ENCODE measurements around the gene EXOSC1.

The EXOSC1 gene

GRCh38 chr10:97466755-97467154 lies 20.9 kb upstream of the EXOSC1 start:
- Histone ChIP-seq H3K4me2 (ENCODE audit: low read length) (no peak overlapping the region), H2AFZ (no peak overlapping the region), H3K4me3 (ENCODE audit: low read depth, low read length) (no peak overlapping the region), H3K36me3 (ENCODE audit: control insufficient read depth, insufficient read depth, low read length) (no peaks in the 10 kb centered on the region), H3K9ac (no peak overlapping the region), H3K9me3 (ENCODE audit: control insufficient read depth, low read length) (no peaks in the 10 kb centered on the region), H3K4me1 (no peaks in the 10 kb centered on the region), H3K27ac (no peak overlapping the region), H3K79me2 (no peaks in the 10 kb centered on the region), H3K27me3 (ENCODE audit: control insufficient read depth, insufficient read depth, low read length) (no peaks in the 10 kb centered on the region)
- no peak for TF ChIP-seq CTCF (IDR thresholded peaks at IDR 0.05)

GRCh38 chr10:97465982-97466381 lies 20.2 kb upstream of the EXOSC1 start:
- H3K79me2 ChIP-seq: no peaks in the 10 kb centered on the region
- H3K27me3 ChIP-seq (ENCODE audit: control insufficient read depth, insufficient read depth, low read length): no peaks in the 10 kb centered on the region
- no peak overlapping the region for H2AFZ ChIP-seq
- no peaks in the 10 kb centered on the region for H3K9me3 ChIP-seq (ENCODE audit: control insufficient read depth, low read length)
- no peak overlapping the region for H3K9ac ChIP-seq
- H3K27ac ChIP-seq: no peak overlapping the region
- H3K36me3 ChIP-seq (ENCODE audit: control insufficient read depth, insufficient read depth, low read length): no peaks in the 10 kb centered on the region
- no peak for TF ChIP-seq CTCF (IDR thresholded peaks at IDR 0.05)
- H3K4me3 ChIP-seq (ENCODE audit: low read depth, low read length): no peak overlapping the region
- H3K4me1 ChIP-seq: no peaks in the 10 kb centered on the region
- no peak overlapping the region for H3K4me2 ChIP-seq (ENCODE audit: low read length)

GRCh38 chr10:97464226-97464625 lies 18.4 kb upstream of the EXOSC1 start:
- no peak overlapping the region for H3K4me3 ChIP-seq (ENCODE audit: low read depth, low read length)
- H3K79me2 ChIP-seq: no peaks in the 10 kb centered on the region
- H3K27ac ChIP-seq: no peak overlapping the region
- no peaks in the 10 kb centered on the region for H3K9me3 ChIP-seq (ENCODE audit: control insufficient read depth, low read length)
- H3K9ac ChIP-seq: no peak overlapping the region
- no peak for TF ChIP-seq CTCF (IDR thresholded peaks at IDR 0.05)
- no peaks in the 10 kb centered on the region for H3K27me3 ChIP-seq (ENCODE audit: control insufficient read depth, insufficient read depth, low read length)
- no peaks in the 10 kb centered on the region for H3K4me1 ChIP-seq
- no peak overlapping the region for H2AFZ ChIP-seq
- H3K4me2 ChIP-seq (ENCODE audit: low read length): no peak overlapping the region
- no peaks in the 10 kb centered on the region for H3K36me3 ChIP-seq (ENCODE audit: control insufficient read depth, insufficient read depth, low read length)

- H3K9ac ChIP-seq: no peak overlapping the region
- no peaks in the 10 kb centered on the region for H3K9me3 ChIP-seq (ENCODE audit: control insufficient read depth, low read length)
- no peak overlapping the region for H2AFZ ChIP-seq
- H3K4me2 ChIP-seq (ENCODE audit: low read length): no peak overlapping the region
- no peaks in the 10 kb centered on the region for H3K36me3 ChIP-seq (ENCODE audit: control insufficient read depth, insufficient read depth, low read length)
- H3K27me3 ChIP-seq (ENCODE audit: control insufficient read depth, insufficient read depth, low read length): no peaks in the 10 kb centered on the region
- H3K4me3 ChIP-seq (ENCODE audit: low read depth, low read length): no peak overlapping the region
- peak; percentile 84 for TF ChIP-seq CTCF (IDR thresholded peaks at IDR 0.05)
- no peak overlapping the region for H3K27ac ChIP-seq
- no peaks in the 10 kb centered on the region for H3K79me2 ChIP-seq
- no peaks in the 10 kb centered on the region for H3K4me1 ChIP-seq
Measured at GRCh38 chr10:97463363-97464132, 17.7 kb upstream of the EXOSC1 start.

- Histone ChIP-seq H3K79me2 (no peaks in the 10 kb centered on the region), H3K4me3 (ENCODE audit: low read depth, low read length) (no peak overlapping the region), H3K9me3 (ENCODE audit: control insufficient read depth, low read length) (no peaks in the 10 kb centered on the region), H3K4me1 (no peaks in the 10 kb centered on the region), H3K27ac (no peak overlapping the region), H3K4me2 (ENCODE audit: low read length) (no peak overlapping the region), H3K27me3 (ENCODE audit: control insufficient read depth, insufficient read depth, low read length) (no peaks in the 10 kb centered on the region), H3K36me3 (ENCODE audit: control insufficient read depth, insufficient read depth, low read length) (no peaks in the 10 kb centered on the region), H3K9ac (no peak overlapping the region), H2AFZ (no peak overlapping the region)
- TF ChIP-seq CTCF (IDR thresholded peaks at IDR 0.05): no peak
Measured at GRCh38 chr10:97462309-97462708, 16.5 kb upstream of the EXOSC1 start.

All from parathyroid adenoma (tissue), 2 donors.